Gastroesophageal sphincter (tissue), 4 donors: ENCODE data around the gene NPPA. TPM values are rescaled to one million over a fixed set of nuclear protein-coding genes. Genes with fewer than 3 reads are reported as not detected.
A peak's percentile ranks its signal among the peaks of the same experiment; 100 is the strongest.

ENCODE experiments used
- ATAC-seq: fragments of 150-250 bp; one replicate; pipeline ENCODE4 v1.9.1; 2016; ENCODE audit warnings: mild to moderate bottlenecking, moderate library complexity
- H3K27ac ChIP-seq, 4 donors: fragments of 200-600 bp; sonication (generic) in 3 of 4; 1 replicate in 3 of 4; 2 replicates in 1 of 4; pipeline ENCODE4 v1.5.1; 2016 to 2019
- H3K27me3 ChIP-seq: fragments of 200-600 bp; sonication (generic); one replicate; pipeline ENCODE4 v1.5.1; 2019
- H3K36me3 ChIP-seq, 2 donors: fragments of 200-600 bp; sonication (generic); one replicate each; pipeline ENCODE4 v1.5.1; 2019; ENCODE audit warnings: control low read depth in 1 of 2
- H3K4me1 ChIP-seq, 3 donors: fragments of 200-600 bp; sonication (generic); 1 replicate in 2 of 3; 2 replicates in 1 of 3; pipeline ENCODE4 v1.5.1; 2016 to 2019; ENCODE audit warnings: control low read depth in 2 of 3
- H3K4me3 ChIP-seq, 2 donors: fragments of 200-600 bp; sonication (generic); one replicate each; pipeline ENCODE4 v1.5.1; 2019; ENCODE audit warnings: mild to moderate bottlenecking in 1 of 2, moderate library complexity in 1 of 2
- H3K9me3 ChIP-seq, 3 donors: fragments of 200-600 bp; sonication (generic); one replicate each; pipeline ENCODE4 v1.5.1; 2017 to 2019; ENCODE audit warnings: control low read depth in 2 of 3
- CTCF ChIP-seq, 4 experiments: fragments of 200-600 bp in 2 of 4; fragments of 450-650 bp in 2 of 4; sonication (generic) in 1 of 4; IDR thresholded peaks; one replicate each; pipeline ENCODE4 v1.5.1; 2017 to 2019; ENCODE audit warnings: antibody characterized with exemption in 4 of 4, mild to moderate bottlenecking in 2 of 4, moderate library complexity in 2 of 4
- EP300 ChIP-seq: sonication (generic); formaldehyde crosslinking; IDR thresholded peaks from one replicate; pipeline ENCODE4 v1.6.1; 2017; ENCODE audit warnings: antibody characterized with exemption, mild to moderate bottlenecking
- POLR2A ChIP-seq, 2 donors: fragments of 450-650 bp; IDR thresholded peaks; one replicate each; pipeline ENCODE4 v1.6.1; 2017; ENCODE audit warnings: antibody characterized with exemption in 2 of 2, mild to moderate bottlenecking in 2 of 2, moderate library complexity in 1 of 2
- POLR2AphosphoS5 ChIP-seq: sonication (generic); formaldehyde crosslinking; IDR thresholded peaks from one replicate; pipeline ENCODE4 v1.6.1; 2017; ENCODE audit warnings: antibody characterized with exemption
- WGBS, 2 donors: methylation state at CpG; one replicate each; pipeline ENCODE4 v1.1.5; 2018; ENCODE audit warnings: low coverage in 1 of 2; 5-methylcytosine and 5-hydroxymethylcytosine counted together
- small RNA-seq, 4 donors: library from RNA; depleted of rRNA; stranded (forward); fragments of <200 nt; gene quantifications; one replicate each; pipeline ENCODE3, GENCODE V24; 2016
- total RNA-seq, 4 donors: library from RNA; depleted of rRNA; stranded (reverse); fragments of >200 nt; gene quantifications; one replicate each; pipeline ENCODE4 v1.1.0, GENCODE V29; 2016

Gene NPPA
- total RNA-seq, 4 donors from 2014 or later = 0.93 TPM; not detected in 3

- H3K27me3 ChIP-seq = no peaks in the 10 kb centered on the region
- ATAC-seq = no peak
- H3K4me3 ChIP-seq = no peak overlapping the region
- peaks cover 0 to 63% of the 10 kb centered on the region in 2 donors for H3K36me3 ChIP-seq
- H3K27ac ChIP-seq = peak overlapping the region in 1 of 4 donors; percentile 45
- WGBS, 2 donors = 88 to 100% methylated on average over 3 to 4 of the region's 5 CpGs
- peaks cover 0 to 44% (median 4%) of the 10 kb centered on the region in 3 donors for H3K4me1 ChIP-seq
- TF ChIP-seq POLR2AphosphoS5 (no peak), POLR2A (IDR thresholded peaks at IDR 0.05) (no peak), EP300 (no peak), CTCF (IDR thresholded peaks at IDR 0.05) (no peak)
- H3K9me3 ChIP-seq = no peaks in the 10 kb centered on the region
Observed at GRCh38 chr1:11799099-11799498, 48.5 kb downstream of the NPPA start.

- no peaks in the 10 kb centered on the region for H3K27me3 ChIP-seq
- no peaks in the 10 kb centered on the region for H3K9me3 ChIP-seq
- peaks cover 0 to 77% of the 10 kb centered on the region in 2 donors for H3K36me3 ChIP-seq
- H3K4me3 ChIP-seq = no peak overlapping the region
- peak overlapping the region in 3 of 4 donors; percentile 41 to 45 (median 43) for H3K27ac ChIP-seq
- TF ChIP-seq CTCF (IDR thresholded peaks at IDR 0.05) (no peak), POLR2AphosphoS5 (no peak)
- 75 to 100% methylated on average over 1 to 4 of the region's 6 CpGs for WGBS, 2 donors
- peak; percentile 47 for ATAC-seq
- H3K4me1 ChIP-seq = peaks cover 0 to 31% (median 0%) of the 10 kb centered on the region in 3 donors
Observed at GRCh38 chr1:11797525-11798216, 49.9 kb downstream of the NPPA start.

- H3K4me1 ChIP-seq = peaks cover 0 to 31% (median 10%) of the 10 kb centered on the region in 3 donors
- 90 to 94% methylated on average over 8 to 11 of the region's 15 CpGs for WGBS, 2 donors
- peaks cover 0 to 86% of the 10 kb centered on the region in 2 donors for H3K36me3 ChIP-seq
Observed at GRCh38 chr1:11796036-11796828, 51.4 kb downstream of the NPPA start.

More at GRCh38 chr1:11796036-11796828, 51.4 kb downstream of the NPPA start:
- H3K4me3 ChIP-seq = no peak overlapping the region
- no peaks in the 10 kb centered on the region for H3K9me3 ChIP-seq
- H3K27me3 ChIP-seq = no peaks in the 10 kb centered on the region
- H3K27ac ChIP-seq = peak overlapping the region in 3 of 4 donors; percentile 0 to 37 (median 13)
- no peak for ATAC-seq
- TF ChIP-seq CTCF (IDR thresholded peaks at IDR 0.05) (no peak), EP300 (no peak), POLR2AphosphoS5 (no peak), POLR2A (IDR thresholded peaks at IDR 0.05) (no peak)

Small RNA genes within 50 kb of the gene (small RNA-seq; reads per million reads assigned to genes)
- gene RF02156 (0 reads per million in 4 donors), gene RF02157 (0 reads per million in 4 donors), gene RF02158 (0 reads per million in 4 donors)

Other genes with a start within 250 kb of the NPPA start
- 10 to 100 TPM in 1 of 4 donors, 1 to 10 TPM in 3; 4.7 to 12.5 (median 6.8) TPM for gene FBXO2, start 193.4 kb downstream of the NPPA start, total RNA-seq
- 10 to 100 TPM; 10.5 to 22.9 (median 17.2) TPM for gene FBXO44, start 192.9 kb downstream of the NPPA start, total RNA-seq
- gene FBXO6, start 183.6 kb downstream of the NPPA start, total RNA-seq = 10 to 100 TPM; 17.0 to 20.7 (median 18.8) TPM
- 10 to 100 TPM; 19.4 to 43.7 (median 24.3) TPM for gene MAD2L2, start 166.6 kb downstream of the NPPA start, total RNA-seq
- under 1 TPM in 3 of 4 donors, not detected in 1; 0.08 to 0.16 (median 0.12) TPM for gene DRAXIN, start 156.1 kb downstream of the NPPA start, total RNA-seq
- 10 to 100 TPM; 32.2 to 56.4 (median 40.5) TPM for gene AGTRAP, start 111.6 kb downstream of the NPPA start, total RNA-seq
- 1 to 10 TPM in 2 of 4 donors, under 1 TPM in 2; 0.35 to 1.4 (median 0.75) TPM for gene C1orf167, start 85.6 kb downstream of the NPPA start, total RNA-seq
- gene MTHFR, start 41.8 kb downstream of the NPPA start, total RNA-seq = 10 to 100 TPM; 18.6 to 46.7 (median 27.9) TPM
- gene CLCN6, start 41.6 kb downstream of the NPPA start, total RNA-seq = 10 to 100 TPM; 12.8 to 23.8 (median 18.3) TPM
- not detected for gene NPPB, start 11.2 kb upstream of the NPPA start, total RNA-seq
- gene KIAA2013, start 78.6 kb upstream of the NPPA start, total RNA-seq = 100 to 1,000 TPM in 1 of 4 donors, 10 to 100 TPM in 3; 70.8 to 128 (median 83.8) TPM
- 100 to 1,000 TPM in 1 of 4 donors, 10 to 100 TPM in 3; 66.5 to 125 (median 70.1) TPM for gene PLOD1, start 86.9 kb upstream of the NPPA start, total RNA-seq
- gene MFN2, start 132.7 kb upstream of the NPPA start, total RNA-seq = 100 to 1,000 TPM; 117 to 236 (median 186) TPM
- 10 to 100 TPM; 24.1 to 41.9 (median 31.8) TPM for gene MIIP, start 171.7 kb upstream of the NPPA start, total RNA-seq
- 1 to 10 TPM in 3 of 4 donors, under 1 TPM in 1; 0.47 to 4.2 (median 1.4) TPM for gene TNFRSF8, start 215.5 kb upstream of the NPPA start, total RNA-seq